K562 (cell line): Measurements from ENCODE around the gene GRXCR2. TPM values are rescaled to one million over a fixed set of nuclear protein-coding genes. Genes with fewer than 3 reads are reported as not detected.

Experiments used
- AFF1 ChIP-seq, 2 experiments: fragments of 450-650 bp; IDR thresholded peaks; 2 replicates each; pipeline ENCODE4 v1.6.1; 2018; ENCODE audit warnings: mild to moderate bottlenecking in 2 of 2, low read depth in 1 of 2; ENCODE audit not compliant: partially characterized antibody in 2 of 2
- ATF3 ChIP-seq, 2 experiments: fragments of 450-650 bp in 1 of 2; sonication (generic) in 1 of 2; formaldehyde crosslinking in 1 of 2; IDR thresholded peaks in 1 of 2; conservative IDR thresholded peaks in 1 of 2; 2 replicates each; pipeline versions ENCODE4 v1.6.1 to v1.8.1; 2016 to 2023; ENCODE audit warnings: mild to moderate bottlenecking in 2 of 2, moderate library complexity in 2 of 2, inconsistent platforms in 1 of 2, missing genetic modification reagents in 1 of 2
- FOSL1 ChIP-seq: fragments of 200-800 bp; sonication (Bioruptor generic); conservative IDR thresholded peaks from 2 replicates; pipeline ENCODE4 v1.6.1; 2016; ENCODE audit warnings: missing genetic modification characterization, missing compliant biosample characterization
- KDM1A ChIP-seq, 2 experiments: fragments of 450-650 bp; IDR thresholded peaks; 2 replicates each; pipeline ENCODE4 v1.6.1; 2016; ENCODE audit warnings: mild to moderate bottlenecking in 2 of 2
- ZBTB40 ChIP-seq, 2 experiments: fragments of 450-650 bp in 1 of 2; sonication (generic) in 1 of 2; formaldehyde crosslinking in 1 of 2; IDR thresholded peaks; 2 replicates each; pipeline versions ENCODE4 v1.7.1 to v1.9.0; 2016 to 2022; ENCODE audit warnings: inconsistent platforms in 1 of 2, mild to moderate bottlenecking in 1 of 2, missing genetic modification reagents in 1 of 2
- ZNF395 ChIP-seq: fragments of 200-800 bp; sonication (Bioruptor generic); IDR thresholded peaks from 2 replicates; pipeline ENCODE4 v1.6.1; 2017; ENCODE audit warnings: missing genetic modification characterization, missing compliant biosample characterization
- polyA plus RNA-seq, 8 experiments: library from polyadenylated mRNA; depleted of rRNA in 4 of 8; stranded (reverse) in 5 of 8; unstranded in 3 of 8; fragments of >200 nt; fragmentation: Nextera tagmentation in 2 of 8; fragmentation: Illumina TruSeq in 1 of 8; extraction: Ambion mirVana in 2 of 8; extraction: Trizol in 1 of 8; gene quantifications; 2 replicates each; pipeline versions ENCODE4 v1.2.1 to v1.2.3, GENCODE V29; 2011 to 2014; ENCODE audit warnings: inconsistent platforms in 1 of 8, missing spikeins in 1 of 8
- total RNA-seq, 7 experiments: library from RNA; depleted of rRNA in 6 of 7; stranded (reverse); fragments of >200 nt in 6 of 7; fragmentation: Illumina TruSeq in 2 of 7; extraction: Trizol in 2 of 7; gene quantifications; 2 replicates each; pipeline versions ENCODE4 v1.2.1 to v1.2.3, GENCODE V29; 2011 to 2021; ENCODE audit warnings: low replicate concordance in 1 of 7

GRXCR2 gene
- total and polyA plus RNA-seq, 9 of the 15 experiments (the other 6 are each of a cell fraction or from before 2014, with no cell fraction given) = not detected

- TF ChIP-seq ZBTB40 (IDR thresholded peaks at IDR 0.05) (no peak), ZBTB40 (CRISPR knock-in tag; IDR thresholded peaks at IDR 0.05) (0 out of 2 replicates have a peak, but pooled peaks have one; percentile 27), AFF1 (IDR thresholded peaks at IDR 0.05; ENCODE audit: low read depth in 1 of 2, partially characterized antibody in 2 of 2) (peak in 1 of 2 experiments; percentile 87), ZNF395 (CRISPR knock-in tag) (peak; percentile 16; the same call in 1 of the 2 replicates), FOSL1 (tag) (peak; percentile 91), KDM1A (IDR thresholded peaks at IDR 0.05) (0 out of 4 replicates have a peak, but pooled peaks of 1 of the 2 experiments have one; percentile 29), ATF3 (IDR thresholded peaks at IDR 0.05) (peak; percentile 80), ATF3 (CRISPR knock-in tag; conservative IDR thresholded peaks at IDR 0.05) (no peak)
Observed at GRCh38 chr5:145847499-145848497, 25.0 kb downstream of the GRXCR2 start (continued).
